ENCODE data around the gene ZNF81.

ZNF81 gene

GRCh38 chrX:47850901-47851300 is 14.2 kb downstream of the ZNF81 start:
- no peak for TF ChIP-seq CTCF (conservative IDR thresholded peaks at IDR 0.05)

GRCh38 chrX:47854474-47854873 is 17.8 kb downstream of the ZNF81 start:
- TF ChIP-seq CTCF (conservative IDR thresholded peaks at IDR 0.05), result peak; percentile 82
- no peak overlapping the region for H3K27ac ChIP-seq

More at GRCh38 chrX:47850901-47851300, 14.2 kb downstream of the ZNF81 start:
- no peak overlapping the region for H3K27ac ChIP-seq

DNA sequence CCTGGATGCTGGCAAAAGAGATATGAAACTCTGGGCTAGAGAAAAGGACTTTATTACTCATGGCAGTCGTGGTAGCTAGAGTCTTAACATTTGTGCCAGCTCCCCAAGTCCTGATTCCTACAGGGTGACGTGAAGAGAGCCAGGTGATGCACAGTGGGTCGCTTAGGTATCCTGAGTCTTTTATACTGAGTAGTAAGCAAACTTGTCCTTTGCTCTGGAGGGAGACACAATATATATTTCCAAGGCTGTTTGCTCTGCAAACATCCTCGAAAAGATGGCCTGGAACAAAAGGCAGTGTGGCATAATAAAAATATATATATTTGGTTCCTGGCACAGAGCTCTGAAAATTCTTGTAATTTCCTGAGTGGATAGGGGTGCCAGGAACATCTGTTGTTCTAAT is 23.0 kb downstream of the ZNF81 start:
- no peak overlapping the region; the same call in 1 of the 2 replicates for H3K27ac ChIP-seq
- TF ChIP-seq CTCF (conservative IDR thresholded peaks at IDR 0.05), result no peak

GRCh38 chrX:47862680-47863079 is 26.0 kb downstream of the ZNF81 start:
- no peak for TF ChIP-seq CTCF (conservative IDR thresholded peaks at IDR 0.05)
- no peak overlapping the region for H3K27ac ChIP-seq

DNA sequence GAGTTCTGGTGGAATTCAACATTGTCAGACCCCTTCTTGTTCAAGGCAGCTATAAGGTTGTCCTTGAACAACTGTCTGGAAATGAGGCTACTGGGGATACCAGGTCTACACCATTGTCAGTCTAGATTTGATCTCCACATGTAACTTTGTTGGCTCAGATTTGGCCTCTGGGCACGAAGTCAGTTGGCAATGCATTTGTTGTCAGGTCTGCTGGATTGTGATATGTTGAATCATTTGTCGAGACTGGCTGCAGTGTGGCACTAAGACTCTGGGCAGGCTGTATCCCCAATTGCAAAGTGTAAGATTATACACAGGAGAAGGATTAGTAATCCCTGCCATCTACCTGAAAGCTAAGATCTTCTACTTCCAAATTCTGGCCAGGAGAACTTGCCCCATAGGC is 26.5 kb downstream of the ZNF81 start:
- H3K27ac ChIP-seq, result no peak overlapping the region
- TF ChIP-seq CTCF (conservative IDR thresholded peaks at IDR 0.05), result no peak

DNA sequence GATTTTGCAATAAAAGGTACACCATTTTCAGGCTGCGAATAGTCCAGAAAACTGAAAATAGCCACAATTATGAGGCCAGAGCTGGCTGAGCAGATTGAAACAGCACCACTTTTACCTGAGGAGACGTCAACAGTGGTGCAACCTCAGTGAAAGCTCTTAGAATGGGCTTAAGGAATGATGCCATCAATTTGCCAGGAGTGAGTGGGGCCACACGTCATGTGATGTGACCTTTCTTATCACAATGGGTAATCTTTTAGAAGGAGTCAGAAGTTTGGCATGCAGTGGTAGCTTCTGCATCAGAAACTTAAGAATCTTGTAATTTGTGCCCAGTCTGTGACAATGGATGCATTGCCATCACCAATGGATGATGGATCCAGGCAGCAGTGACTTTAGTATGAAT is 27.6 kb downstream of the ZNF81 start:
- no peak overlapping the region for H3K27ac ChIP-seq
- no peak for TF ChIP-seq CTCF (conservative IDR thresholded peaks at IDR 0.05)

- H3K27ac ChIP-seq, result no peak overlapping the region
- TF ChIP-seq CTCF (conservative IDR thresholded peaks at IDR 0.05), result no peak
These were observed 28.1 kb downstream of the ZNF81 start for GRCh38 chrX:47864785-47865184.

DNA sequence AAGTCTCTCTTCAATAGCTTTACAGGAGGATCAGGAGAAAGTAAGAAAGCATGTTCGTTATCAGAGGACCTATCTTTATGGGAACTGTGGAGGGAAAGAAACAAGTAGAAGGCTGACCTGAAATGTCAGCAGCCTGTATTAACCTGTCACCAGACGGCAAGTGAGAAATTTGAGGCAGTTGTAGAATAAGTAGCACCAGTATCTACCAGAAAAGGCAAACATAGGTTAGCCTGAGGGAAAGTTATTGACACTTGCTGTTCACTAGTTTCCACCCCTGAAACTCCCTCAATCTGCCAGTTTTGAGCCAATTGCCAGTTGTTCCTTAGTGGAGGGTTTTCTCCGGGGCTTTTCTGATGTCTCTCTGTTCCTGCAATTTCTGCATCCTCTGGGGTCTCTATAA is 36.4 kb downstream of the ZNF81 start:
- no peak overlapping the region for H3K27ac ChIP-seq
- no peak for TF ChIP-seq CTCF (conservative IDR thresholded peaks at IDR 0.05)

Measured in VCaP (cell line).